ENCODE results near the gene AKAP13. TPM values are rescaled to one million over a fixed set of nuclear protein-coding genes. Genes with fewer than 3 reads are reported as not detected.

AKAP13 gene
- polyA plus RNA-seq, 5 donors, result 73.8 to 98.5 (median 87.9) TPM

- no peak for DNase-seq
Observed at GRCh38 chr15:85595804-85596536, 215.6 kb downstream of the AKAP13 start.

DNA sequence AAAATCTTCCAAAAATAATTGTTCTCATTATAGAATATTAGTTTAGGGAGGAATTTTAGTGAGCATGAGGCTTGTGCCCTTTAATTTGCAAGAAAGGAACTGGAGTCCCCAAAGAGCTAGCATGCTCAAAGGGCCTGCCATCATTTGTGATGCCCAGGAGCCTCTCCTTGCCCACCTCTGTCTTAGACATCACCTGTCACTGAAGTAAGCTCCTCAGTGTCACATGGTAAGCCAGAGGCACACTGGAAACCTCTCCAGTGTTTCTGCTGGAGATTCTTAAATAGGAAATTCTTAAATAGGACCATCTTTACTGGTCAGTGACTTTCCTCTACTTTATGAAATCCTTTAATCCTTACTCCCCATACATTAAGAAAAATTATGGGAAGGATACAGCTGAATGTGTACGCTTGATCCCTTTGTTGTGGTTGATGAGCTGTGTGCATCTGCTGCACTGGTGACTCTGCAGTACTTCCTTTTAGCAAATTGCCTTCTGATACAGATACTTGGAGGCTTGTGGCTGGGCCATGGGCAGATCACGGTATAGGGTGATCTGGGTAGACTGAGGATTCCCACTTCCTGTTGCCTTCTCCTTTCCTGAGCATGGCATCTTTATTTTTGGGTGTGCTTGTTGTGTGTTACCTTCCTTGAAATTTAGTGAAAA lies 216.9 kb downstream of the AKAP13 start:
- DNase-seq, result no peak

DNA sequence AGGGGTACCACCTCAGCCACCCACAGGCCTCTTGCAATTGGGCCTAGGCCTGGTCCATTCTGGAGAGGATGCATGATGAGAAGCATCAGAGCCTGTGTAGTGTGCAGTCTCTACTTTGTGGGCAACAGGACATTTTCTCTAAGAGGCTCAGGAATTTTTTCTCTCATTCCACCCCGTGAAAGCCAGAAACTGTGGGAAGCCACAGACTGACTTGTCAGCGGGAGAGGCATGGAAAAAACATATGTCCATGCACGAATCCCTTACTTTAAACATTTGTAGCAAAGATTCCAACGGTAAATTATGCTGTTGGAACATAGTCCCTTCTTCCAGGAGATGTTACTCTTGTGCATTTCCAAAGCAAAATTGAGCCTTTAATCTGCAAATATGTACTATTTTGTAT lies 217.8 kb downstream of the AKAP13 start:
- no peak for DNase-seq

- DNase-seq, result no peak
Observed at GRCh38 chr15:85598718-85599398, 218.5 kb downstream of the AKAP13 start.

DNA sequence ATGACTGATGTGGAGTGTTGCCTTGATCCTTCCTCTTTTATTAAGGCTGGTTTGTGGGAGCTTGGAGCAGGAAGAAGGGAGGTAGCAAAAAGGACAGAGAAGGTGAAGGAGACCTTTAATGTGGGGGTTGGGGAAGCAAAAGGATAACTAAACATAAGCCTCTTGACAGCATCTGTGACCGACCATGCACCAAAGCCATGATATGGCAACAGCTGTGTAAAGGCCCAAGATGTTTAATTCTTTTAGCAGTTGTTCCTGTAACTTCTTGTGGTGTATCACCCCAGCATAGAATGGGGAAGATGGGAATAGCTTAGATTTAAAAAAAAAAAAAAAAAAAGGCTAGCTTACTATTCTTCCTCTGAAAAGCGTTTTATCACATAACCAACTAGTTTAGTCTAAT lies 219.6 kb downstream of the AKAP13 start:
- DNase-seq, result no peak

DNA sequence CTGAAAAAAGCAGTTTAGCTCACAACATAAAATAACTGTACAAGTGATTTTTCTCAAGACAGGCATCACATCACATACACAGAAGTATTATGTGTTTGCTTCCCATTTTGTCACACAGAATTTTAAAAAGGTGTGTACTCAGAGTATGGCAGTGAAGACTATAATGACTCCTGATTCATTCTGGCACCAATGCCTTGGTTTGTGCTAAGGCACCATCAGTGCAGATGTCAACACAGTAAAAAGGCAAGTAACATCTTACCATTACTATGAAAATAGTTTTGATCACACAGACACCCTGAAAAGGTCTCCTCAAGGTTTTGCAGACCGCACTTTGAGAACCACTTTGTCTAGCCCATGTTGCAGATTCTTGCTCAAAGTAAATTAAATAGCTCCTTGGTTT lies 222.8 kb downstream of the AKAP13 start:
- DNase-seq, result no peak

DNA sequence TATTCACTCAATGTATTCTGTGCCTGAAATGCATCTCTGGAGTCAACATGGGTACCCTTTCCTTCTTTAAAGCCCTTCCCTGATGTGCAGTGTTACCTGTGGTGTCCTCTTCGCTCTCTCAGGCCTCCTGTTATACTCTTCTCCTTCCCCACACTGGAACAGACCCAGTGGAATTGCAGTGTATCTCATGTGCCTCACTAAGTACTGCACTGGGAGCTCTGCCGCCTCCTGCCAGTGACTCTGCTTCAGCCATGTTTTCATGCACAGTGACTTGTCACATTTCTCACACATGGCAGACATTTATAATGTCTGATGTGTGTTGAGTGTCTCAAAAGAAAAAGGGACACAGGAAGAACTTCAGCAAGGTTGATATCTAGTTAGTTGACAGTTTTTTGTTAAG lies 223.3 kb downstream of the AKAP13 start:
- DNase-seq, result no peak

DNA sequence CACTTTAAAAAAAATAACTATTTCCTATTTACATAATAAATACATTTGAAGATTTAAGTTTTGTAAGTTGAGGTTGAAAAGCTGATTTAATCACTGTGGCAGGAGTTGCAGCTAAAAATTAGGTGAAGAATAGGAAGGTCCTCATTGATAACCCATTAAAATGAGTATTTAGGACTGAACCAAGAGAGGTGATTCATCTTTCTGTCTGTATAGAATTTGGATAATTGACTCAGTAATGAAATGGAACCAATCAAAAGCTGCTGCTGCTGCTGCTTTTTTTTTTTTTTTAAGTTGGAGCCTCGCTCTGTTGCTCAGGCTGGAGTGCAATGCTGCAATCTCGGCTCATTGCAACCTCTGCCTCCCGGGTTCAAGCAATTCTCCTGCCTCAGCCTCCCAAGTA lies 223.8 kb downstream of the AKAP13 start:
- DNase-seq, result no peak

DNA sequence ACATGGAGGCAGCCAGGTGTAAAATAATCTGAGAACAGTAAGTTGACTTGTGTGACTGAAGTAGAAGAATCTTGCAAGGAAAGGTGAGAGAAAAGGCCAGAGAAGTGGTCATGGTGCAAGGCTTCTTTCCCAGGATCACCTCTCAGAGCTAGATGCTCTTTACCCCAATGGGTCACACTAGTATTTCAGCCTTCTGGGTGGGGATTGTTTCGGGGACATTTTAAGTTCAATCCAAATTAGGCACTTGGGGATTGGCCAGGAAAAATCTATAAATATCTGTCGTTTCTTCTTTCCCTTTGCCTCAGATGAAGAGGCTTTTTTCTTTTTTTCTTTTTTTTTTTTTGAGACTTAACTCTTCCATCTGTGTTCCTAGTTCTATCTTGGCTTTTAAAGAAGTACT lies 226.3 kb downstream of the AKAP13 start:
- DNase-seq, result no peak

DNA sequence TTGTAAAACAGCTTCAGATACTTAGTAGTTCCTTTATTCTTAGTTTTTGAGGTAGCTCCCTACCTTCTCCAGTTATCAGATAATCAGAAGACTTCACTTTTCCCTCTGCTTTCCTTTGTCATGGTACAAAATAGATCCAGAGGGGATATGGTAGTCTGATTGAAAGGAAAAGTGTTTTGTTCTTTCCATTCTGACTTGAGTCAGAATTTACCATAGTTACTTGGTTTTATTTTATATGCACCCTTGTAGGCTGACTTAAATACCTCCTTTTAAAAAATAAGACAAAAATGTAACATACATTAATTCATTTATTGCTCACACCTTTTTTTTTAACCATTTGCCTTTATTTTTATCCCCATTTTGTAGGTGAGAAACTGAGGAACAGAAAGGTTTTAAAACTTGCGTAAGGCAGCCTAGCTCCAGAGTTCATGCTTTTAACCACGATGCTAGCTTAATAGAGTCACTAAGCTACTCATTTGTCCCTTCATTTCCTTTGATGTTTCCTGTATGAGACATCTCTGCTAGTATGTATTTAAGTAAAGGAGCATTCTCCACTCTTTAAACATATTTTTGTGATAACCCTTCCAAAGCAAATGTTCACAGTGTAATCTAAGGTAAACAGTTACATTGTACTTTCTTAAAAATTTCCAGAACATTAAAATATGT lies 226.9 kb downstream of the AKAP13 start:
- DNase-seq, result no peak

DNA sequence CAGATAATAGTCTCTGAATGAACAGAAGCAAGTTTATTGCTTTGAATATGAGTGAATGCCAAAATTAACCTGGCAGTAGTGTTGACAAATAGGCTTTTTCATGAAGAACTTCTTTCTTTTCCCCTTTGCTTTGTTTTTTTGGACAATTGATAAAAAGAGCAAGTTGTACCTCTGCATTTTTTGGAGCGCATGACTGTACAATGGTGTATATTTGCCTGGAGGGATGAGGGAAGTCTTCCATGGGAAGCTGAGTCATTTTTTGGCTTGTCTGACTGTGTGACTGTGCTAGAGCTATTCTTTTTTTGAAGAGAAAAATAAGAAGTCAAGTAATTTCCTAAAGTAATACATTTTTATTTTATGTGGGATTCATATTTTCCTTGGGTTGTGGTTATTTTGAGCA lies 227.4 kb downstream of the AKAP13 start:
- no peak for DNase-seq

DNA sequence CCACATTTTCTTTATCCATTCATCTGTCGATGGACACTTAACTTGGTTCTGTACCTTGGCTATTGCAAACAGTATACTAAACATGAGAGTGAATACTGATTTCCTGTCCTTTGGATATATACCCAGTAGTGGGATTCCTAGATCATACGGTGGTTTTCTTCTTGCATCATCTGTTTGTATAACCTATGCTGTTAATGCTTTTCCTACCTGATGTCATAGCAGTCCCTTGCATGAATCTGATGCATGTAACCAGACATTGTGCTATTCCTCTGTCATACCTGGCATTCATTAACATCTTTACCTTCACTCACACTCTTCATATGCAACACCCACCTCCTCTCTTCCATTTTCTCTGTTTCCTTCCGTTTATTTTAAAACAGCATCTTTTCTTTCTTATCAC lies 229.1 kb downstream of the AKAP13 start:
- no peak for DNase-seq

DNA sequence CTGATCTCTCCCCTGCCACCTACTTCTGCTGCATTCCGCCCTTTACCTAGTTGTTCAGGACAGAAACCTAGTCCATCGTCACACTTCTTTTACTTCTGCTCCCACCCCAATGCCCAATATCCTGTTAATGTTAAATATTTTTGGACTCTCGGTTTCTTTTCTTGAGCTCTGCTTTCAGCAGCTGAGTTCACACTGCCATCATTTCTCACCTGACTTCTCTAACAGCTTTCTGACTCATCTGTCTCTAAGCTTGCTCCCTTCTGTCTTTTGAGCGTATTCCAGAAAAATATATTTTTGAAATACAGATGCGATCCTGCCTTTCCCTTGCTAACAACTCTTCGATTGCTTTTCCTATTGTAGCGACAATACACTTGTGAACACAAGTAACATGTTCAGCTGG lies 231.0 kb downstream of the AKAP13 start:
- DNase-seq, result no peak

- no peak for DNase-seq
Observed at GRCh38 chr15:85614059-85614458, 233.7 kb downstream of the AKAP13 start.

GRCh38 chr15:85615930-85616329 lies 235.5 kb downstream of the AKAP13 start:
- DNase-seq, result peak in 1 of 2 donors; percentile 29

- peak in 1 of 2 donors; percentile 56 for DNase-seq
Observed at GRCh38 chr15:85616549-85617110, 236.2 kb downstream of the AKAP13 start.

GRCh38 chr15:85618228-85618505 lies 237.8 kb downstream of the AKAP13 start:
- no peak for DNase-seq

GRCh38 chr15:85618956-85619491 lies 238.6 kb downstream of the AKAP13 start:
- DNase-seq, result peak; percentile 74 to 85

GRCh38 chr15:85619992-85620689 lies 239.7 kb downstream of the AKAP13 start:
- DNase-seq, result no peak

DNA sequence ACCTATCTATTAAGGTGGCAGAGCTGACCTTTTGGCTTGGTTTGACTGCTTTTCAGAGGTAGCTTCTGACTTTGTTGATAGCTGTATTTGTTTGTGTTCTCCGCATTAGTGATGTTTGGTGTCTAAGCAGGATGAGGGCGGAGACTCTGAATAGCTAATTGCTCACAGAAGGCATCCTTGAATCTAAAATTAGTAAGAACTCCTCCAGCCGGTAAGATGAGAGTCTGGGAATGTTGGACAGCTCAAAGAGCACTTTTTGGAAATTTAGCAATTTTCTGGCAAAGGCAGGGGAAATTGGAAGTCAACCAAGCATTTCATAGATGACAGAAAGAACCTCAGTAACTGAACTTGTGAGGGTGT lies 240.3 kb downstream of the AKAP13 start:
- DNase-seq, result no peak

- no peak for DNase-seq
Observed at GRCh38 chr15:85621094-85621493, 240.7 kb downstream of the AKAP13 start.
